Lung (tissue), 4 donors: ENCODE measurements around the gene HAND1. TPM values are rescaled to one million over a fixed set of nuclear protein-coding genes. Genes with fewer than 3 reads are reported as not detected.

Experiments used
- polyA plus RNA-seq, 2 donors: library from polyadenylated mRNA; stranded (reverse); fragments of 200-250 nt; gene quantifications; one replicate each; pipeline ENCODE4 v1.2.1, GENCODE V29; 2013
- total RNA-seq, 2 donors: library from RNA; depleted of rRNA in 1 of 2; stranded (reverse); fragments of >200 nt in 1 of 2; gene quantifications; one replicate each; pipeline ENCODE4 v1.2.1, GENCODE V29; 2014 to 2021
- donor health status: Bipolar disorder and iron deficiency.
- donor health status: healthy.
- donor health status: DM: yes; HTN: yes; CAD: no.

The HAND1 gene
- total and polyA plus RNA-seq, 4 donors, result 0.02 to 0.21 (median 0.12) TPM; not detected in 1

Other genes with a start within 250 kb of the HAND1 start
- gene SAP30L, start 32.2 kb downstream of the HAND1 start, total RNA-seq, result 10 to 100 TPM; 28.5 to 31.5 TPM
- gene SAP30L, start 32.2 kb downstream of the HAND1 start, polyA plus RNA-seq, result 10 to 100 TPM; 18.2 to 35.4 TPM